NOMO-1 treated with dmso at 0.1 percent for 144 hours (cell line): Measurements from ENCODE around the gene BPIFB6.

Source experiments
- DNase-seq: peaks from one replicate; lab custom pipeline; 2025; ENCODE audit not compliant: unreplicated experiment; lab: John Stamatoyannopoulos, UW

BPIFB6 gene

GRCh38 chr20:33031531-33031930, at the start of gene BPIFB6:
BPIFB6 (plus strand) TSS chr20:33031648; CDS start chr20:33031648, 0 bp downstream.
- no peak for DNase-seq

GRCh38 chr20:32982617-32983458, 48.6 kb upstream of the BPIFB6 start:
- DNase-seq: no peak

- no peak for DNase-seq
Measured at GRCh38 chr20:32983459-32984112, 47.9 kb upstream of the BPIFB6 start.

GRCh38 chr20:32984196-32984595, 47.3 kb upstream of the BPIFB6 start:
- DNase-seq: no peak

- DNase-seq: no peak
Measured at GRCh38 chr20:32984631-32985354, 46.7 kb upstream of the BPIFB6 start.

GRCh38 chr20:32985596-32985995, 45.9 kb upstream of the BPIFB6 start:
- no peak for DNase-seq

- DNase-seq: no peak
Measured at GRCh38 chr20:32986331-32986966, 45.0 kb upstream of the BPIFB6 start.

- no peak for DNase-seq
Measured at GRCh38 chr20:32987044-32987825, 44.2 kb upstream of the BPIFB6 start.

GRCh38 chr20:32988008-32988407, 43.4 kb upstream of the BPIFB6 start:
- no peak for DNase-seq

GRCh38 chr20:32989507-32990283, 41.8 kb upstream of the BPIFB6 start:
- no peak for DNase-seq

- no peak for DNase-seq
Measured at GRCh38 chr20:32990426-32990825, 41.0 kb upstream of the BPIFB6 start.

GRCh38 chr20:32991383-32991782, 40.1 kb upstream of the BPIFB6 start:
- DNase-seq: no peak

- DNase-seq: no peak
Measured at GRCh38 chr20:32991792-32992641, 39.4 kb upstream of the BPIFB6 start.

GRCh38 chr20:32993496-32994050, 37.9 kb upstream of the BPIFB6 start:
- no peak for DNase-seq

GRCh38 chr20:32995802-32996201, 35.6 kb upstream of the BPIFB6 start:
- DNase-seq: no peak

GRCh38 chr20:32997431-32997830, 34.0 kb upstream of the BPIFB6 start:
- no peak for DNase-seq

GRCh38 chr20:32999603-33000250, 31.7 kb upstream of the BPIFB6 start:
- peak; percentile 25 for DNase-seq
